CD4-positive, alpha-beta T cell treated with Interleukin-6 for 4 hours (primary cell): Measurements from ENCODE around the gene TUBGCP5.

ENCODE experiments used
- DNase-seq: peaks from one replicate; pipeline ENCODE4 v3.0.0-alpha.2; 2020; ENCODE audit warnings: mixed read lengths

TUBGCP5 gene

DNA sequence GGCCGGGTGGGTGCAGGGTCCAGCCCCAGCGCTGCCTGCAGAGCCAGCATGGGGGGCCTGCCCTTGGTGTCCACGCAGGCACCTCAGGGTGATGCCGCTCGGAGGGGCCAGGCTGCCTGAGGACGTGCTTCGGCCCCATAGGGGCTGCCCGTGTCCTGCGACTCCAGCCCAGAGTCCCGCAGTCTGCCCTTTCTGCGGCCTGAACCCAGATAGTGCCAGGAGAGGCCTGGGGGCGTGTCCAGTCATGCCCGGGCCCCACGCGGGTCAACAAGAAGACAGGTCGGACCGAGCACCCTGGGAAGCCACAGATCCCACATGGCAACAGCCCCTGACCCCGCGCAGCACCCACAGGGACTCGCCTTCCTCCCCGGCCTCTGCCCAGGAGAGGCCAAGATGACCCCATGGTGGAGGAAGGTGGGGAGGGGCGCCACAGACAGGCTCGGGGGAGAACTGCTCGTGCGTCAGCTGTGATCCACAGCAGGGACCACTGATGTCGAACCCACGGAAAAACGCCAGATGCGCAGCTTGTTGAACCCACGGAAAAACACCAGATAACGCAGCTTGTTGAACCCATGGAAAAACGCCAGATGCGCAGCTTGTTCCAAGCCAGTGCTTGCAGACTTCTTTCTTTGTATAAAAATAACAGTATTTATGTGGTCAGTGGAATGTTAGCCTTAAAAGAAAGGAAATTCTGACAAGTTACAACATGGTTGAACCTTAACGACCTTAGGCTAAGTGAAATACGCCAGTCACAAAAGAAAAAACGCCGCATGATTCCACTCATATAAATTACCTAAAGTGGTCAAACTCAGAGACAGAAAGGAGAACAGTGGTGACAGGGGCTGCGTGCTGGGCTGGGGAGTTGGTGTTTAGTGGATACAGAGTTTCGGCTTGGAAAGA is 87.7 kb downstream of the TUBGCP5 start:
- DNase-seq: no peak

DNA sequence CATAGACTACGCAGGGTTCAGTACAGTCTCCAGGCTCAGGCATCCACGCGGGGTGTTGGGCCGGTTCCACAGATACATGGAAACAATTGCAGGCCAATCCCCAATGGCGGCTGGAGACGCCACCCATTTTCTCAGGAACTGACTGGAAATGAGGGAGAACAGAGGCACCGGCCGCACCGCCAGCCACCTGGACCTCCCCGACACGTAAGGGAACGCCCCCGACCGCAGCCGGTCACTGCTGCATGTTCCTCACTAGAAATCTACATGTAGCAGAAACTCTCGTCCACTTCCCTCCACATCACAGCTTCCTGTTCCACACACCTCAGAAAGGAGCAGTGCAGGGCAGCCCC is 88.4 kb downstream of the TUBGCP5 start:
- no peak for DNase-seq

DNA sequence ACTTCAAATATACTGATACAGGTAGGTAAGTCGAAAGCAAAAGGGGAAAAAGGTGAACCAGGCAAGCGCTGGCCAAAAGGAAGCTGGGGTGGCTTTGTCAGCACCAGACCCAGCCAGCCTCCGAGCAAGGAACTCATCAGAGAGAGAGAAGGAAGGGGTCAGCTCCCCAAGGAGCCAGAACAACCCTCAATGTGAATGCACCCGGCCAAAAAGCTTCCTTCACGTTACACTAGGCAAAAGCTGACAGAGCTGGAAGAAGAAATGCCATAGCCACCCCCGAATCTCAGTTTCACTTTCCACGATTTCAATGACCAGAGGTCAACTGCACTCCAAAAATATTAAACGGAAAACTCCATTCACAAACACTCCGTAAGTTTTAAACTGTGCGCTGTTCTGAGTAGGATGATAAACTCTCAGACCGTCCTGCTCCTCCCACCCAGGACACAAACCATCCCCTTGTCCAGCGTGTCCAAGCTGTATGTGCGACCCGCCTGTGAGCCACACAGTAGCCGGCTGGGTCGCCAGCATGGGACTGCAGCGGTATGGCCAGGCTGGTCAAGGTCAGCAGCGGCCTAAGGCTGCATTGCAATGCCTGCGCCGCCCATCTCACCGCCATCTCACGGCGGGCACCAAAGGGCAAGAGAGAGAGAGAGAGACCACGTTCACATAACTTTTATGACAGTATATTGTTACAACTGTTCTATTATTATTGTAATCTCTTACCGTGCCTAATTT is 88.9 kb downstream of the TUBGCP5 start:
- DNase-seq: no peak
